Colonic mucosa (tissue), 4 donors: Measurements from ENCODE around the gene MREG. TPM values are rescaled to one million over a fixed set of nuclear protein-coding genes. Genes with fewer than 3 reads are reported as not detected.

Source experiments
- DNase-seq: peaks from one replicate; pipeline ENCODE4 v3.0.0-alpha.2; 2020
- H3K27ac ChIP-seq: fragments of 200-600 bp; one replicate; pipeline ENCODE4 v1.8.0; 2021
- H3K27me3 ChIP-seq: fragments of 200-600 bp; one replicate; pipeline ENCODE4 v1.8.0; 2021
- H3K36me3 ChIP-seq: fragments of 200-600 bp; one replicate; pipeline ENCODE4 v1.8.0; 2021
- H3K4me1 ChIP-seq: fragments of 200-600 bp; one replicate; pipeline ENCODE4 v1.8.0; 2021; ENCODE audit warnings: mild to moderate bottlenecking
- H3K4me3 ChIP-seq: fragments of 200-600 bp; one replicate; pipeline ENCODE4 v1.8.0; 2021
- H3K9ac ChIP-seq, 2 donors: one replicate each; pipeline ENCODE4 v1.7.0; 2013; ENCODE audit warnings: control low read depth in 2 of 2, low read depth in 2 of 2, low read length in 2 of 2
- H3K9me3 ChIP-seq: fragments of 200-600 bp; one replicate; pipeline ENCODE4 v1.8.0; 2021
- intact Hi-C: fragments of 100-400 bp; cut with DNase I; formaldehyde crosslinking; loops from one replicate; pipeline ENCODE4 v1.14.1; 2022
- total RNA-seq, 2 donors: library from RNA; stranded (reverse); fragmentation: NEBNext Ultra II Directional in 1 of 2; extraction: Animal tissue kit (Norgen Biotek cat#: 25700) in 1 of 2; gene quantifications; one replicate each; pipeline ENCODE4 v1.2.1, GENCODE V29; 2021
- TF ChIP-seq, protein P1 (sequence below): fragments of 200-600 bp; IDR thresholded peaks from one replicate; pipeline ENCODE4 v1.8.0; 2022; ENCODE audit warnings: antibody characterized with exemption, mild to moderate bottlenecking
- donor health status: healthy.
- donor health status: DM: no; HTN: no; CAD: no.
- donor health status: DM: no; HTN: no; CAD: no.

The MREG gene
- total RNA-seq, 2 donors from 2014 or later: 8.5 to 9.4 TPM

DNA sequence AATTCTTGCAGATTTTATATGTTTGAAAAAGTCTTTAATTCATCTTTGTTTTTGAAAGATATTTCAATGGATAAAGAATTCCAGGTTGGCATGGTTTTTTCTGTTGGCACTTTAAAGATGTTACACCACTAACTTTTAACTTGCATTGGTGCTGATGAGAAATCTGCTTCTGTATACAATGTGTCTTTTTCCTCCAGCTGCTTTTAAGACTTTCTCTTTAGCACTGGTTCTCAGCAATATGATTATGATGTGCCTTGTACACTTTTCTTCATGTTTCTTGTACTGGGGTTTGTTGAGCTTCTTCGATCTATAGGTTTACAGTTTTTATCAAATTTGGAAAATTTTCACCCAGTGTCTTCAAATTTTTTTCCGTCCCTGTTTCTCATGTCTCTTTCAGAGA, 39.1 kb upstream of the MREG start:
- Histone ChIP-seq H3K4me3 (no peak overlapping the region), H3K4me1 (no peaks in the 10 kb centered on the region), H3K9me3 (no peaks in the 10 kb centered on the region), H3K36me3 (no peaks in the 10 kb centered on the region), H3K27ac (no peak overlapping the region), H3K27me3 (no peaks in the 10 kb centered on the region), H3K9ac (no peak overlapping the region)
- TF ChIP-seq, protein P1, sequence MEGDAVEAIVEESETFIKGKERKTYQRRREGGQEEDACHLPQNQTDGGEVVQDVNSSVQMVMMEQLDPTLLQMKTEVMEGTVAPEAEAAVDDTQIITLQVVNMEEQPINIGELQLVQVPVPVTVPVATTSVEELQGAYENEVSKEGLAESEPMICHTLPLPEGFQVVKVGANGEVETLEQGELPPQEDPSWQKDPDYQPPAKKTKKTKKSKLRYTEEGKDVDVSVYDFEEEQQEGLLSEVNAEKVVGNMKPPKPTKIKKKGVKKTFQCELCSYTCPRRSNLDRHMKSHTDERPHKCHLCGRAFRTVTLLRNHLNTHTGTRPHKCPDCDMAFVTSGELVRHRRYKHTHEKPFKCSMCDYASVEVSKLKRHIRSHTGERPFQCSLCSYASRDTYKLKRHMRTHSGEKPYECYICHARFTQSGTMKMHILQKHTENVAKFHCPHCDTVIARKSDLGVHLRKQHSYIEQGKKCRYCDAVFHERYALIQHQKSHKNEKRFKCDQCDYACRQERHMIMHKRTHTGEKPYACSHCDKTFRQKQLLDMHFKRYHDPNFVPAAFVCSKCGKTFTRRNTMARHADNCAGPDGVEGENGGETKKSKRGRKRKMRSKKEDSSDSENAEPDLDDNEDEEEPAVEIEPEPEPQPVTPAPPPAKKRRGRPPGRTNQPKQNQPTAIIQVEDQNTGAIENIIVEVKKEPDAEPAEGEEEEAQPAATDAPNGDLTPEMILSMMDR: no peak
- intact Hi-C loops: no loop called here
- DNase-seq: no peak

DNA sequence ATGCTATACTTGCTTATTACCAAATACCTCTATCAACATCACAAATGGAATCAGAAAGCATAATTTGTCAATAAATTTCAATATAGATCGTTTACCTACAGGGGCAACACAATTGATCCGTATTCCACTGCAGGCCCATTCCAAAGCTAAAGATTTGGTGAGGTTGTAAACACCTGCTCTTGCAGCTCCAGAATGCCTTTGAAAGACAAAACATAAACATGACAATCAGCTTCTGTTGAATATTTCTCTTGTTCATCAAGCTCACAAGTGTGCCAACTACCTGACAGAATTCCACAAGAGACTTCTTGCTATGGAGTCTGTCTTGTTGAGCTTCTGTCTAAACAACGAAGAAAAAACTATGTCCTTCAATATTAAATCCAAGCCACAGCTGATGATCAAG, 38.0 kb upstream of the MREG start:
- Histone ChIP-seq H3K27me3 (no peaks in the 10 kb centered on the region), H3K36me3 (no peaks in the 10 kb centered on the region), H3K9me3 (no peaks in the 10 kb centered on the region), H3K4me1 (no peaks in the 10 kb centered on the region), H3K9ac (no peak overlapping the region), H3K4me3 (no peak overlapping the region), H3K27ac (no peak overlapping the region)
- TF ChIP-seq, protein P1: no peak
- DNase-seq: no peak
- intact Hi-C loops: no loop called here

DNA sequence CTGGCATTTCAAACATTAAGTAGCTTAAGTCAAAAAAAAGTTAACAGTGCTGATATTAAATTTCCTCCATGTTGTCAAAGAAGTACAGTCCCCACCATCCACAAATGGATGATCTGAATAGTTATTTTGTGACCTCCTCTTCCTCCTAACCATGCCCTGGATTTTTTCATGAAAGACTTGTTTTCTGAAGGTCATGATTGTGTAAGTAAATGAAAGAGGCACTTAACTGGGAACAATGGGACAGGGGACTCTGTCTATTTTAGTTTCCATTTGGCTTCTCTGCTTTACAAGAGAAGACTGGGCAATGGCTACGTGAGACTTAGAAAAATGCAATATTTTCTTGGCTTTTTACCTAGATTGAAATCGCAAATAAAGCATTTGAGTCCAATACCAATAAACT, 36.1 kb upstream of the MREG start:
- H3K9me3 ChIP-seq: no peaks in the 10 kb centered on the region
- H3K4me1 ChIP-seq: no peaks in the 10 kb centered on the region
- no peak overlapping the region for H3K27ac ChIP-seq
- H3K36me3 ChIP-seq: no peaks in the 10 kb centered on the region
- no peak overlapping the region for H3K4me3 ChIP-seq
- no peaks in the 10 kb centered on the region for H3K27me3 ChIP-seq
- TF ChIP-seq, protein P1: no peak
- intact Hi-C loops: no loop called here
- no peak overlapping the region for H3K9ac ChIP-seq
- no peak for DNase-seq

DNA sequence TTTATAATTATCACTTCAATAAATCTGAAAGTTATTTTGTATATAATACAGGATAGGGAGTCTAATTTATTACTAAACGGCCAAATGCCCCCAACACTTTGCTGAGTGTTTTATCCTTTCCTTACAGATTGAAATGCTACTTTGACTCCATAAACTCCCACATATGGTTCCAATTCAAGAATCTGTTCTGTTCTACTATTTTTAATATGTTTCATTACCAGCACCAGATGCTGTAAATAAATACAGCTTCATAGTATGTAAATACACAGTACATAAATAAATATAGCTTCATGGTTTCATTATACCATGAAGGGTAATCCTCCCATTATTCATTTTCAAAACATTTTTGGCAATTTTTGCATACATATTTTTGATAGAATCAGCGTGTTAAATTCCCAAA, 34.0 kb upstream of the MREG start:
- intact Hi-C loops: no loop called here
- no peak overlapping the region for H3K27ac ChIP-seq
- H3K9ac ChIP-seq: no peak overlapping the region
- TF ChIP-seq, protein P1: no peak
- H3K4me3 ChIP-seq: no peak overlapping the region
- DNase-seq: no peak
- no peaks in the 10 kb centered on the region for H3K9me3 ChIP-seq
- no peaks in the 10 kb centered on the region for H3K4me1 ChIP-seq
- H3K27me3 ChIP-seq: no peaks in the 10 kb centered on the region
- H3K36me3 ChIP-seq: no peaks in the 10 kb centered on the region

DNA sequence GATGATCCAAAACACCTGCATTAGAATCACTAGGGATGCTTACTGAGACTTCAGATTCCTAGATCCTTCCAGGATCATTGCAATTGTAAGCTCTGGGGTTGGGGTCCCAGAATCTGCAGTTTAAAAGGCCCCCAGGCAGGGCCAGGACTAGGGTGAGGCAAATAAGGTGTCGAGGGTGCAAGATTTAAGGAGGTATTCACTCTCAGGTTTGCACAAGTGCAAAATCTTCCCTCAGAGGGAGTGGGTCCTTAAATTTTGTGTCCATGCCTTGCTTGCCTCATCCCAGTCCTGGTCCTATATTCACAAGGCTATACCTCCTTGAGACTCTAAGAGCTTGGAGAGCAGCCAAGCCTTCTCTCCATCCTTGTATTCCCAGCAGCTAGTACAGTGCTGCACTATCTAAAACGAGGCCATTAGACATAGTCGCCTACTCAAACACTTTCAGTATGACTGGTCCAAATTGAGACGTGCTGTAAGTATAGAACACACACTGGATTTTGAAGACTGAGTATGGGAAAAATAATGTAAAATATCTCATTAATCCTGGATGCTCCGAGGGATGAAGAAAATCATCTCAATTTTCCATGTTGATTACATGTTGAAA, 31.6 kb upstream of the MREG start:
- intact Hi-C loops: no loop called here
- TF ChIP-seq, protein P1: no peak

More for the DNA sequence above, 31.6 kb upstream of the MREG start:
- H3K4me3 ChIP-seq: no peak overlapping the region
- no peaks in the 10 kb centered on the region for H3K36me3 ChIP-seq
- H3K4me1 ChIP-seq: no peaks in the 10 kb centered on the region
- H3K27me3 ChIP-seq: no peaks in the 10 kb centered on the region
- H3K9ac ChIP-seq: no peak overlapping the region
- H3K9me3 ChIP-seq: no peaks in the 10 kb centered on the region
- no peak overlapping the region for H3K27ac ChIP-seq
- no peak for DNase-seq
